ELF-1 (cell line): ENCODE data around the gene PIK3C2G.

Source experiments
- DNase-seq: peaks from one replicate; pipeline ENCODE4 v3.0.0-alpha.2; 2016; ENCODE audit warnings: low read depth, low spot score

PIK3C2G gene

DNA sequence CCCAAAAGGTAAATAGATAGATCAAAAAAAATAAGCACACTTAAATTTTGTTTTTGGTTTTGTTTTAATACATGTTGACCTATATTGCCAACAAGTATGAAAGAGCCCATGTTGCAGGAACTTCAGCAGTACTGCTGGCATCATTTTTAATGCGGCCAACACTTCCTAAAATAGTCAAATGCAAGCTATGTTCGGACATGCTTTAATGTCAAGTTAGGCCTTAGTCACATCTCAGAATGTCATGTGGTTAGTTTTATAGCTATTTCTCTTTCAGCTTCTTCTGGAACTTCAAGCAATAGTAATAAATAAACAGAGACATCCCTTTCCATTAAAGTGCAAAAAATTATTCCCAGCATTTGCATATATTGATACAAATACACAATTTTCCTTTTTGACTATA, 153.4 kb downstream of the PIK3C2G start:
- no peak for DNase-seq

DNA sequence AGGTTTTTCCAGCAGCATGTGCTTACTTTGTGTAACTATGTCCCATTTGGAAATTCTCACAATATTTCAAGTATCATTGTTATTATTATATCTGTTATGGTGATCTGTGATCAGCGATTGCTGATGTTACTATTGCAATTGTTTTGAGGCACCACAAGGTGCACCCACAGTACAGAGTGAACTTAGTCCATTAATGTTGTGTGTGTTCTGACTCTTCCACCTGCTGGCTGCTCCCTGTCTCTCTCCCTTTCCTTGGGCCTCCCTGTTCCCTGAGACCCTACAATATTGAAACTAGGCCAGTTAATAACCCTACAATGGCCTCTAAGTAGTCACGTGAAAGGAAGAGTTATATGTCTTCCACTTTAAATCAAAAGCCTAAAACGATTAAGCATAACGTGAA, 153.9 kb downstream of the PIK3C2G start:
- DNase-seq, result no peak

GRCh38 chr12:18416412-18416811, 155.1 kb downstream of the PIK3C2G start:
- DNase-seq, result no peak

GRCh38 chr12:18419311-18419710, 158.0 kb downstream of the PIK3C2G start:
- no peak for DNase-seq

DNA sequence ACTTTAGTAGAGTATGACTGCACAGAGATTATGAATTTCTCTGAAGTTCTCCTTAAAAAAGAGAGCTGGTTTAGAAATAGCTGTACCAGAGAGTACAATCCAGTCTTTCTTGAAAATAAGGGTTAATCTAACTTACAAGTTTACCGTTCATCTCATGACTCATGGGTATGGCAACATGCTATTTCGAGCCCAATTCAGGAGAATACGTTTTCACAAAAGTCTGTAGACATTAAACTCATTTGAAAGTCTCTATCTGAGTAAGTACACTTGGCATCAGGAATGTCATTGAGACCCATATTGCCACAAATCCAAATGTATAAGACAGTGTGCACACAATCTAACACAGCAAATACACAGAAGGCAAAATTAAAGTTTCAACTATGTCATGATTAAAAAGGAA, 160.5 kb downstream of the PIK3C2G start:
- DNase-seq, result no peak

DNA sequence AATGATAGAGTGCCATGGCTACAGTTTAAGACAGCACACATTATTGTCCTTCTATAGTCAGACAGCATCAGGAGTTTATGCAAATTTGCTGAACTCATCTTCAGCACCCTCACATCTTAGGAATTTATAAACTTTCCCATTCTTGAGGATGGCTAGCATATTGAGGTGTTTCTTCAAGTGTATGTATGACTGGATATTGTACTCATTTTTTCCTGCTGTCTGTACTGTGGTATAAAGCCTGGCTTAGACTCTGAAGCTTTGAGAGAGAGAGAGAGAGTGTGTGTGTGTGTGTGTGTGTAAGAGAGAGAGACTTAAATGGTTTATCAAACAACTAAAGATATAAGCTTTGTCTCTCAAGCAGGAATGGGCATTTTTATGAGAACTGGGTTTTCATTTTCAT, 161.6 kb downstream of the PIK3C2G start:
- no peak for DNase-seq

GRCh38 chr12:18424857-18425256, 163.5 kb downstream of the PIK3C2G start:
- DNase-seq, result no peak

DNA sequence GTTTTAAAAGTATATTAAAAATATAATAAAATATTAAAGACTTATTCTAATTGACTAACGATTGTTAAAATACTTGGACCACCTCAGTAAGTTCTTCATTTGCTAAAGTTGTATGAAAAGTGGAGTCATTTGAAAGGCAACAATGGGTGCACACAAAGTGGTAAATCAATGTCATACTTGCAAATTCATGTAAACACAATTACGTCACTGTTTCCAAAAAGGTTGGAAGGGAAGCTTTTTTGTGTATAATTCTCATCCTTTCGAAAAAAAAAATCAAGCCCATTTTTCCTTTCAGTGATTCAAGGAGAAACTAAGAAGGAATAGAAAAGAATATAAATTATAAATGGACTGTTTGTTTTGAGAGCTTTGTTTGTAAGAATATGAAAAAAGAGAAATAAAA, 166.2 kb downstream of the PIK3C2G start:
- no peak for DNase-seq

GRCh38 chr12:18428416-18428815, 167.1 kb downstream of the PIK3C2G start:
- DNase-seq, result no peak

DNA sequence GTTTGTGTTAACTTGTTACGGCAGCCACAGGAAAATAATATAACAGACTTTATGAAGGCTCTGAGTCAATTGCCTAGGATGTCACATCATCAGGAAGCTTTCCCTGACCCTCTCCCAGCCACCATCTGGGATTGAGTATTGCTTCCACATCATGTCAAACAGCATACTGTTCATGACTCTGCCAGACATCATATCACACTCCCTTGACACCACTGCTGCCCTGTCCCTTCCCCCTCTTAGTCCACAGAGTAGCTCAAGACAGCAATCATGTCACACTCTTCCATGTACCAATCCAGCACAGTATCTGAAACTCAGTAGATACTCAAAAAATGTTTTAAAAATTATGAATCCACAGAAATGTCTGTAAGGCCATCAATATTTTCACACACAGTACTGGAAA, 168.0 kb downstream of the PIK3C2G start:
- DNase-seq, result no peak

- peak; percentile 27 for DNase-seq
Observed at GRCh38 chr12:18430425-18431048, 169.2 kb downstream of the PIK3C2G start.

DNA sequence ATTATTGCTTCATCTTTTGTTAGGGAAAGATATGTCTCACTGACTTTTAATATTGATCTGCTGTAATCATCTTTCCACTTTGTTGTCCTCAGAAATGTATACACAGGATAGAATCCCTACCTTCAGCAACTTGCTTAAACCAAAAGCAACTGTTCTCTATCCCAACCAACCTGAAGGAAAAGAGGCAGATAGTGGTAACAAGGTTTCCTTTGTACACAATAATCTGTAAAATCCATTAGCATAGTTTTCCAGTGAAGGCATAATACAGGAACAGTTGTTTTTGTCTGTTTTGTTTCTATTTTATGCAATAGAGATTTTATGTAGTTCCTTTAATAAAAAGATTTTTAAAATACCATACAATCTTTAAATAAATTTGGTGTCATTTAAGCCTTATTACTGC, 170.5 kb downstream of the PIK3C2G start:
- no peak for DNase-seq

GRCh38 chr12:18432206-18432605, 170.9 kb downstream of the PIK3C2G start:
- no peak for DNase-seq

- no peak for DNase-seq
Observed at GRCh38 chr12:18436170-18436569, 174.9 kb downstream of the PIK3C2G start.

GRCh38 chr12:18439541-18439940, 178.2 kb downstream of the PIK3C2G start:
- DNase-seq, result no peak

GRCh38 chr12:18443768-18444437, 182.6 kb downstream of the PIK3C2G start:
- DNase-seq, result no peak

DNA sequence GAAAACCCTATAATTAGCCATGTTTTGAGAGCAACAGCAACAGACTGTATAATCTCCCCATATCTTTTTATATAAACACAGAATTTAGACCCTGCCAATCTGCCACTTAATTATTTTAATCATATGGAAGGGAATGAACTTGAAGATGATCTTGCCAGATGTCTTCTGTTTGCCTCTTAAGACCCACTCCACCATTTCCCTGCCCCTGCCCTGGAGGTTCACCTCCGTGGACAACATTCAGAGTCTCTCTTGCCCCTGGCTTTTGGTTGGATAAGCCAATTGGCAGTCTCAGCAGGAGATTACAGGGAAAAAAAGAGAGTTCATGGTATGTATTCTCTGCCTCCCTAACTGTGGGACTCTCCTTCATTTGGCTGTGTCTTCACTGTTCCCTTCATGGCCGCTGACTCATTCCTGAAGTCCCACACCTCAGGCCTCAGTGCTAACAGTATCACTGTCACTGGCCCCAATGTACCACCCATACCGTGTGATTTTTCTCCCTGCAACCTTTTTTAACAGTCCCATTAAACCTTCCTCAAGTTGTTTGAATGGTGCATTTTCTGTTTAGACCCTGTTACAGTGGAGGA, 184.8 kb downstream of the PIK3C2G start:
- peak; percentile 8 for DNase-seq

DNA sequence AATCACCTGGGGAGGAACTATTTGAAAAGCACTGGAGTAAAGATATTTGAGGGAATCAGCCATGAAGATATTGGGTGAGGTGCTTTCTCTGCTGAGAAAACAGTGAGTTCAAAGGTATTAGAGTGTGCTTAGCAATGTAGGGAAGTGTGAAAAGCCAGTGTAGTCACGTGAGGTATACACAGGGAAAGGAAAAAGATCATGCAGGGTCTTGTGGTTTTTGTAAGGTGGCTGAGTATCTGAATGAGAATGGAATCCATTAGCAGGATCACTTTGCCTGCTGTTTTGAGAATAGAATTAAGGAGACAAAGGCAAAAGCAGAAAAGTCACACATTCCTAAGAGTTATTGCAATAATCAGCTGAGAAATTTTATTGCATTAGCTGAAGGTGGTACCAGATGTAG, 193.0 kb downstream of the PIK3C2G start:
- peak; percentile 27 for DNase-seq

DNA sequence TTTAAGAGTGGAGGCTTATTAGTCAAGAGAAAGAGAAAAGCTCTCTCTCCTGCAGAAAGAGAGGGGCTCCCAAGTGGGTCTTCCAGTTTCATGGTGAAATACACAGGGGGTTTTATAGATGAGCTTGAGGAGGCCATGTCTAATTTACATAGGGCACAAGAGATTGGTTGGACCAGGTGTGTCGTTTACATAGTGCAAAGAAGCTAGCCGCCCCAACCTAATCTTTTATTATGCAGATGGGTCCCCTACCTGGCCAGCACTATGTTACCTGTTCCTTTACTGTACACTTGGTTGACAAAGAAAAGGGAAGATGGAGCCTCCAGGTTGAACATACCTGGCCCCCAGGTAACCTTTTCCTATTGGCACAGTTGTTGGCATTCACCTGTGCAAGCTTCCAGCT, 195.0 kb downstream of the PIK3C2G start:
- no peak for DNase-seq

DNA sequence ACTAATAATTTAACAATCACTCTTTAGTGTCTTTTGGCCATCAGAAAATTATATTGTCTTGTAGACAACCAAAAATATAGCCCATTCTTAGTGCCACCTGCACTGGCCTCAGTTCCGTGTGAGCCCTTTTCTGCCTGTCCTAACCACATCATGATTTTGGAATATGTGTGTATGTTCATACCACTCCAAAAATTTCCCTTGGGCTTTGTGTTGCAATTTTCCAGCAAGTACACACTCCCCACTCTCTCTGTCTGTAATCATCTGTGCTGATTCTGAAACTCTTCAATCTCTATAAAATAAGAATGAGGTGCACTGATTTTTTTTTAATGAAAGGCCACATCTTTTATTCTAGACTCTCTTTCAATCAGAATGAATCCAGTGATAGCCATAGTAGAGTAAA, 196.0 kb downstream of the PIK3C2G start:
- no peak for DNase-seq

DNA sequence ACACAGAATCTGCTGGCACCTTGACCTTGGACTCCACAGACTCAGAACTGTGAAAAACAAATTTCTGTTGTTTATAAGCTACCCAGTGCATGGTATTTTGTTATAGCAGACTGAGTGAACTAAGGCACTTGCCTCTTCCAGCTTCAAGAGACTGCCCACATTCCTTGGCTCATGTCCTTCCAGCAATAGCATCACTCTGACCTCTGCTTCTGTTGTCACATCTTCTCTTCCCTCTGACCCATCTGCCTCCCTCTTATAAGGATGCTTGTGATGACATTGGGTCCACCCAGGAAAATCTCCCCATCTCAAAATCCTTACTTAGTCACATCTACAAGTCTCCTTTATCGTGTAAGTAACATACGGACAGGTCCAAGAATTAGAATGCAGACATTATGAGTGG, 200.4 kb downstream of the PIK3C2G start:
- no peak for DNase-seq

DNA sequence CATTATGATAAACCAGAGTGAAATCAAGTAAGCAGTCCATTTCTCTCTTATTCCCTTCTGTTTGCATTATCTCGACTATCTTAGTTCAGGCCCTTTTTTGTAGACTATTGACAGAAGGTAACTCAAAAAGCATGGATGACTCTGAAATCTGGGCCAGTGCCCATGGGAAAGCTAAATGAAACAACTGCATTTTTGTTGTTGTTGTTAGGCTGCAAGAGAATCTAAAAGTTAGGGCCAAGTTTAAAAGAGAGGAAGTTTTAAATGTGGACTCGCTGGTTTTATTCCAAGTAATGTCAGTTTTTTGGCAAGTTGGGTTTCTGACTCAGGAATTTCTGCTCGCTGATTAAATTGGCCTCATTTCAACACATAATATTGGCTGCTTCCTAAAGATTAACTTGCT, 201.1 kb downstream of the PIK3C2G start:
- DNase-seq, result no peak

DNA sequence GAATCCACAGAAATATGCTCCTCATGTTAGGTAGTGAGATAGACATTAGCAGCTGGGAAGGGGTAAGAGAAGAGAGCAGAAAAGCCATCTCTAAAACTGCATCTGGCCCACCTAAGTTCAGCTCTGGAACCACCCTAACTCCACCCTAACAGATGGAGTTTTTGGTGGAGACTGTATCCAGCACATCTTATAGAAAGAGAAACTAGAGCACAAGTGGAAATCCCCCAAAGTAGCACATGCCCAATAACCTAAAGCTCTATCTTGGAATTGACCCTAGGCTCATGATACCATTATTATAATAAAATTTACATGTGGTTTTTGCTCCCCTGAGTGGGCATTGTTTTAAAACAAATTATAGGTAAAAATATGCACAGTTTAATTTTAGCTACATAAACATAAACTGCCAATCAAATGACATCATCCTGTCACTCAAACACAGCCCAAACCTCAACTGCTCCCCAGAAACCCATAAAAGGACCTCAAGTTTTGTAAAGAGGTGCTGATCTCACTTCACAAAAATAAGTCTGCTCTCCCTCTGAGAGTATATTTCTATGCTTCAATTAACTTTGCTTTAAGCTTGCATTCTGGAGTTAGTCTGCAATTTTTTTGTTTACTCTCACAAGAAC, 206.4 kb downstream of the PIK3C2G start:
- DNase-seq, result no peak
